Ascending aorta (tissue), 2 donors: ENCODE results near the gene MOCS1. TPM values are rescaled to one million over a fixed set of nuclear protein-coding genes. Genes with fewer than 3 reads are reported as not detected.

Experiments used
- DNase-seq, 2 donors: peaks; one replicate each; pipeline ENCODE4 v3.0.0-alpha.2; 2019; ENCODE audit warnings: low spot score in 2 of 2
- H3K27ac ChIP-seq, 2 donors: fragments of 200-600 bp; sonication (generic); one replicate each; pipeline ENCODE4 v1.5.1; 2016 to 2017; ENCODE audit warnings: mild to moderate bottlenecking in 1 of 2
- H3K27me3 ChIP-seq: fragments of 200-600 bp; sonication (generic); one replicate; pipeline ENCODE4 v1.5.1; 2017
- H3K36me3 ChIP-seq, 2 donors: fragments of 200-600 bp; sonication (generic); one replicate each; pipeline ENCODE4 v1.5.1; 2016
- H3K4me1 ChIP-seq, 2 donors: fragments of 200-600 bp; sonication (generic); one replicate each; pipeline ENCODE4 v1.5.1; 2016 to 2017; ENCODE audit warnings: mild to moderate bottlenecking in 1 of 2
- H3K4me3 ChIP-seq, 2 donors: fragments of 200-600 bp; sonication (generic); one replicate each; pipeline ENCODE4 v1.5.1; 2016 to 2017; ENCODE audit warnings: mild to moderate bottlenecking in 1 of 2
- H3K9me3 ChIP-seq, 2 donors: fragments of 200-600 bp; sonication (generic); one replicate each; pipeline ENCODE4 v1.5.1; 2016
- CTCF ChIP-seq, 3 experiments: fragments of 200-600 bp in 2 of 3; fragments of 450-650 bp in 1 of 3; sonication (generic) in 2 of 3; IDR thresholded peaks; one replicate each; pipeline ENCODE4 v1.5.1; 2016 to 2019; ENCODE audit warnings: antibody characterized with exemption in 3 of 3, mild to moderate bottlenecking in 1 of 3, moderate library complexity in 1 of 3
- intact Hi-C: fragments of 100-400 bp; cut with DNase I; formaldehyde crosslinking; loops from one replicate; pipeline ENCODE4 v1.15.1; 2023
- total RNA-seq: library from RNA; depleted of rRNA; stranded (reverse); fragments of >200 nt; gene quantifications from one replicate; pipeline ENCODE4 v1.1.0, GENCODE V29; 2016

The MOCS1 gene
- total RNA-seq, 1 donor from 2014 or later, result 45.4 TPM

GRCh38 chr6:39893286-39893685, 41.0 kb downstream of the MOCS1 start:
- no peak for TF ChIP-seq CTCF (IDR thresholded peaks at IDR 0.05)
- Histone ChIP-seq H3K36me3 (peaks cover 17 to 47% of the 10 kb centered on the region in 2 donors), H3K27ac (no peak overlapping the region), H3K4me3 (no peak overlapping the region), H3K9me3 (no peaks in the 10 kb centered on the region), H3K27me3 (no peaks in the 10 kb centered on the region), H3K4me1 (peaks cover 3 to 20% of the 10 kb centered on the region in 2 donors)
- intact Hi-C loops, result loop anchor here (2.0 to 5.0 kb wide), 2 partner anchors 100 to 231 kb away; partner anchors contain the start of gene DAAM2
- no peak for DNase-seq

- peak overlapping the region; percentile 12 to 43 for H3K27ac ChIP-seq
- no peaks in the 10 kb centered on the region for H3K9me3 ChIP-seq
- no peaks in the 10 kb centered on the region for H3K27me3 ChIP-seq
- peaks cover 10 to 40% of the 10 kb centered on the region in 2 donors for H3K36me3 ChIP-seq
- H3K4me3 ChIP-seq, result no peak overlapping the region
- H3K4me1 ChIP-seq, result peaks cover 7 to 26% of the 10 kb centered on the region in 2 donors
- intact Hi-C loops, result loop anchor here (1.0 to 5.0 kb wide), 5 partner anchors 27 to 530 kb away; partner anchors contain the start of gene DAAM2
- TF ChIP-seq CTCF (IDR thresholded peaks at IDR 0.05), result peak; percentile 79 to 81 (median 79)
- peak in 1 of 2 donors; percentile 87 for DNase-seq
Measured at GRCh38 chr6:39892490-39893129, 41.7 kb downstream of the MOCS1 start.

GRCh38 chr6:39891976-39892375, 42.3 kb downstream of the MOCS1 start:
- Histone ChIP-seq H3K4me3 (no peak overlapping the region), H3K27ac (peak overlapping the region; percentile 12 to 43), H3K9me3 (no peaks in the 10 kb centered on the region), H3K27me3 (no peaks in the 10 kb centered on the region), H3K4me1 (peaks cover 13 to 32% of the 10 kb centered on the region in 2 donors), H3K36me3 (peaks cover 4 to 34% of the 10 kb centered on the region in 2 donors)
- TF ChIP-seq CTCF (IDR thresholded peaks at IDR 0.05), result no peak
- intact Hi-C loops, result loop anchor here (1.0 to 5.0 kb wide), 5 partner anchors 27 to 530 kb away; partner anchors contain the start of gene DAAM2
- DNase-seq, result no peak

GRCh38 chr6:39891353-39891752, 42.9 kb downstream of the MOCS1 start:
- intact Hi-C loops, result loop anchor here (5.0 kb wide), 1 partner anchor 229 kb away; no protein-coding TSS in a partner anchor
- H3K9me3 ChIP-seq, result no peaks in the 10 kb centered on the region
- H3K27me3 ChIP-seq, result no peaks in the 10 kb centered on the region
- H3K4me1 ChIP-seq, result peaks cover 13 to 38% of the 10 kb centered on the region in 2 donors
- H3K36me3 ChIP-seq, result peaks cover 4 to 28% of the 10 kb centered on the region in 2 donors
- H3K27ac ChIP-seq, result no peak overlapping the region
- TF ChIP-seq CTCF (IDR thresholded peaks at IDR 0.05), result no peak
- DNase-seq, result no peak
- H3K4me3 ChIP-seq, result no peak overlapping the region

GRCh38 chr6:39889229-39889628, 45.0 kb downstream of the MOCS1 start:
- no peak overlapping the region for H3K4me3 ChIP-seq
- intact Hi-C loops, result loop anchor here (5.0 to 10.0 kb wide), 4 partner anchors 37 to 544 kb away; partner anchors contain the start of gene KIF6
- H3K27me3 ChIP-seq, result no peaks in the 10 kb centered on the region
- DNase-seq, result no peak
- H3K36me3 ChIP-seq, result peaks cover 0 to 13% of the 10 kb centered on the region in 2 donors
- H3K4me1 ChIP-seq, result peaks cover 13 to 52% of the 10 kb centered on the region in 2 donors
- no peaks in the 10 kb centered on the region for H3K9me3 ChIP-seq
- peak overlapping the region in 1 of 2 donors; percentile 95 for H3K27ac ChIP-seq
- no peak for TF ChIP-seq CTCF (IDR thresholded peaks at IDR 0.05)
